SU-DHL-6 (cell line): ENCODE data around the gene UBASH3B.

Source experiments
- H2AFZ ChIP-seq: fragments of 200-600 bp; sonication (generic); 2 replicates; pipeline ENCODE4 v1.6.1; 2014; ENCODE audit warnings: low read depth, mild to moderate bottlenecking, moderate library complexity, mixed read lengths, antibody characterized with exemption, low read length; ENCODE audit not compliant: severe bottlenecking
- H3F3A ChIP-seq: fragments of 200-600 bp; shearing (Covaris generic); 2 replicates; pipeline ENCODE4 v1.6.0; 2016; ENCODE audit warnings: antibody characterized with exemption, mild to moderate bottlenecking; ENCODE audit not compliant: insufficient read depth
- H3K27ac ChIP-seq: fragments of 200-600 bp; sonication (generic); 2 replicates; pipeline ENCODE4 v1.5.1; 2016; ENCODE audit warnings: low read depth, mild to moderate bottlenecking, low read length, moderate library complexity, mixed read lengths
- H3K27me3 ChIP-seq: fragments of 200-600 bp; sonication (generic), shearing (Covaris generic); 2 replicates; pipeline ENCODE4 v1.6.0; 2014; ENCODE audit warnings: mild to moderate bottlenecking, low read length
- H3K36me3 ChIP-seq: fragments of 200-600 bp; sonication (generic); 2 replicates; pipeline ENCODE4 v1.6.1; 2014; ENCODE audit warnings: mild to moderate bottlenecking, low read length, mixed read lengths
- H3K4me2 ChIP-seq: fragments of 300-600, 200-600 bp; shearing (Covaris generic), sonication (generic); 2 replicates; pipeline ENCODE4 v1.6.0; 2014; ENCODE audit warnings: low read length, low read depth, mild to moderate bottlenecking; ENCODE audit not compliant: poor library complexity, severe bottlenecking
- H3K4me3 ChIP-seq: fragments of 200-600 bp; sonication (generic); 2 replicates; pipeline ENCODE4 v1.5.1; 2014; ENCODE audit warnings: antibody characterized with exemption, low read length, mild to moderate bottlenecking, mixed read lengths; ENCODE audit not compliant: insufficient read depth, poor library complexity, severe bottlenecking
- H3K79me2 ChIP-seq: fragments of 200-600 bp; sonication (generic); 2 replicates; pipeline ENCODE4 v1.6.1; 2014; ENCODE audit warnings: mild to moderate bottlenecking, low read length, moderate library complexity; ENCODE audit not compliant: insufficient read depth
- H3K9ac ChIP-seq: fragments of 200-600 bp; sonication (generic); 2 replicates; pipeline ENCODE4 v1.7.0; 2014; ENCODE audit warnings: mild to moderate bottlenecking, low read length
- H3K9me2 ChIP-seq: fragments of 200-600 bp; sonication (generic); replicated peaks from 2 replicates; pipeline ENCODE4 v1.6.1; 2014; ENCODE audit warnings: low read length; ENCODE audit not compliant: insufficient read depth
- H3K9me3 ChIP-seq: fragments of 200-600 bp; sonication (generic); 2 replicates; pipeline ENCODE4 v1.6.1; 2014; ENCODE audit warnings: low read length, mixed read lengths; ENCODE audit not compliant: insufficient read depth
- H4K20me1 ChIP-seq: fragments of 200-600 bp; sonication (generic); 2 replicates; pipeline ENCODE4 v1.6.1; 2014; ENCODE audit warnings: low read depth, mild to moderate bottlenecking, antibody characterized with exemption, low read length, moderate library complexity, mixed read lengths
- CTCF ChIP-seq: fragments of 200-600 bp; sonication (generic); IDR thresholded peaks from one replicate; pipeline ENCODE4 v1.5.1; 2017; ENCODE audit warnings: antibody characterized with exemption, mild to moderate bottlenecking, low read length, moderate library complexity; ENCODE audit not compliant: insufficient read depth, poor library complexity, severe bottlenecking
- EZH2phosphoT487 ChIP-seq: fragments of 200-600 bp; sonication (generic), shearing (Covaris generic); conservative IDR thresholded peaks from 2 replicates; pipeline ENCODE4 v1.6.1; 2018; ENCODE audit warnings: mild to moderate bottlenecking, antibody characterized with exemption, low read length, moderate library complexity, mixed read lengths

UBASH3B gene

GRCh38 chr11:122645847-122646246 lies 9.7 kb upstream of the UBASH3B start:
- H3F3A ChIP-seq, result no peaks in the 10 kb centered on the region
- no peaks in the 10 kb centered on the region for H3K9me2 ChIP-seq
- no peaks in the 10 kb centered on the region for H4K20me1 ChIP-seq
- no peak overlapping the region for H3K4me3 ChIP-seq
- H3K79me2 ChIP-seq, result no peaks in the 10 kb centered on the region
- H2AFZ ChIP-seq, result no peak overlapping the region
- no peaks in the 10 kb centered on the region for H3K27me3 ChIP-seq
- no peak overlapping the region for H3K27ac ChIP-seq
- no peak overlapping the region for H3K9ac ChIP-seq
- H3K36me3 ChIP-seq, result no peaks in the 10 kb centered on the region
- no peaks in the 10 kb centered on the region for H3K9me3 ChIP-seq
- TF ChIP-seq EZH2phosphoT487 (no peak), CTCF (no peak)
- no peak overlapping the region for H3K4me2 ChIP-seq

GRCh38 chr11:122646549-122647340 lies 8.8 kb upstream of the UBASH3B start:
- H3K4me2 ChIP-seq, result no peak overlapping the region
- no peaks in the 10 kb centered on the region for H4K20me1 ChIP-seq
- no peaks in the 10 kb centered on the region for H3K9me3 ChIP-seq
- no peaks in the 10 kb centered on the region for H3K79me2 ChIP-seq
- no peak overlapping the region for H3K4me3 ChIP-seq
- H3K9me2 ChIP-seq, result no peaks in the 10 kb centered on the region
- no peak overlapping the region for H3K27ac ChIP-seq
- H3F3A ChIP-seq, result no peaks in the 10 kb centered on the region
- no peaks in the 10 kb centered on the region for H3K27me3 ChIP-seq
- H3K9ac ChIP-seq, result no peak overlapping the region
- TF ChIP-seq EZH2phosphoT487, result no peak
- TF ChIP-seq CTCF, result no peak
- no peaks in the 10 kb centered on the region for H3K36me3 ChIP-seq
- no peak overlapping the region for H2AFZ ChIP-seq

GRCh38 chr11:122647736-122648275 lies 7.7 kb upstream of the UBASH3B start:
- no peaks in the 10 kb centered on the region for H3K27me3 ChIP-seq
- no peaks in the 10 kb centered on the region for H3K9me3 ChIP-seq
- no peaks in the 10 kb centered on the region for H3F3A ChIP-seq
- no peak overlapping the region for H3K4me3 ChIP-seq
- H3K27ac ChIP-seq, result no peak overlapping the region
- no peak overlapping the region for H3K9ac ChIP-seq
- TF ChIP-seq EZH2phosphoT487, result no peak
- no peak for TF ChIP-seq CTCF
- H3K4me2 ChIP-seq, result no peak overlapping the region
- H3K36me3 ChIP-seq, result no peaks in the 10 kb centered on the region
- H2AFZ ChIP-seq, result no peak overlapping the region
- H3K79me2 ChIP-seq, result no peaks in the 10 kb centered on the region
- no peaks in the 10 kb centered on the region for H3K9me2 ChIP-seq
- no peaks in the 10 kb centered on the region for H4K20me1 ChIP-seq
